ENCODE data around the gene LARGE1.
"Not testable (repeated sequence)": the region's sequence is repeated elsewhere in the genome, so short reads cannot be mapped to it uniquely, and the experiment has no call there.

The LARGE1 gene

DNA sequence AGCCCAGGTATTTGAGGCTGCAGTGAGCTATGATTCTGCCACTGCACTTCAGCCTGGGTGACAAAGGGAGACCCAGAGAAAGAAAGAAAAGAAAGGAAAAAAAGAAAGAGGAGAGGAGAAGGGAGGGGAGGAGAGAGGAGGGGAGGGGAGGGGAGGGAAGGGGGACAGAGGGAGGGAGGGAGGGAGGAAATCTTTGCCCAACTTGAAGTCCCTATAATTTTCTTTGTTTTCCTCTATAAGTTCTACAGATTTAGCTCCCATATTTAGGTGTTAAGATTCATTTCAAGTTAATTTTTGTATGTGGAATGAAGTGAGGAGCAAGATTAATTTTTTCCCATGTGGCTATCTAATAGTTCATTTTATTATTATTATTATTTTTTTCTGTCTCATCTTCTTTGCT is 328.3 kb downstream of the LARGE1 start:
- DNase-seq (ENCODE audit: low read depth) = no peak

DNA sequence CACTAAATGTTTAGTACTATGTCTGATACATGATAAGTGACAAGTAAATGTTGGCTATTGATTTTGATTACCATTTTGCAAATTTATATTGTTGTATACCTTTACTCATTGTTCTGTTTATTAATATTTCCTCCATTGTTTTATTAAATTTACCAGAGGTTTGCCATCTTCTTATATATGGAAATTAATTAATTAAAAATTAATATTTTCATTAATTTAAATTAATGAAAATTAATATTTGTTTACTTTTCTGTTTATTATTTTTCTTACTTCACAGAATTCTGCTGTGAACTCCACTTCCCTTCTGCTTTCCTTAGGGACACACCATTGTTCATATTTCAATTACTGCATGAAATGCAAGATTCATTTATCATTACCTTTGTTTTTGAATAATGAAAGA is 331.0 kb downstream of the LARGE1 start:
- no peak for DNase-seq (ENCODE audit: low read depth)

DNA sequence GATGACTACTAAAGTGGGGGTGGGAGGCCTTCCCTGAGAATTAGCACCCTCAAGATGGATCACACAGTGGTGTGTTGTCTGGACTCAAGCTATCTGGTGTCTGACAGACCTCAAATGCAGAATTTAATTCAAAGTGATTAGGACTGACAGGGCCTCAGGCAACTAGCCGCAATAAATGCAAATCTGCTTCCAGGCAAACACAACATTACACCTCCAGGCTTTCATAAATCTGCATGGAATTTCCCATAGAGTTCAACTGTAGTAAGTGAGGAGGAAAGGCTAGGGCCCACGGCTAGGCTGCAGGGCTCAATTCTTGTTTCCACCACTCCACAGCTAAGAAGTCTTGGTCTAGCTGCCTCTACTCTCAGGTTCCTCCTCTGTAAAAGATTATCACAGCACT is 331.4 kb downstream of the LARGE1 start:
- no peak for DNase-seq (ENCODE audit: low read depth)

DNA sequence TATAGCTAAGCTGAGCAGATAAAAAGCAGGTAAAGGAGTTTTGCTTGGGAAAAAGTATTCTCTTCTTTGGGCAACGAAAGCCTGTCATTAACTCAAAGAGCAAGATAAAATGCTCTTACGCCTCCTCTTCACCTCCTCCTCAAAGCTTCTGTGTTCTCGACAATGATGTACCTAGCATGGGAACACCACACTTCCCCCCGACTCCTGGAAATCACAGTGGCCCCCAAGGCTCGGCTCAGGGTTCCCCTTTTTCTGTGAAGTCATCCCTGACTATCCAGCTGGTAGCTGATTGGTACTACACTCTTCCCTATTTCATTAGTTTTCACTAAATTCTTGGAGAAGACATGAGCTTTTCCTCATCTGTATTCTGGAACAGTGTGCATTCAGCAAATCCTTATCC is 336.1 kb downstream of the LARGE1 start:
- no peak for DNase-seq (ENCODE audit: low read depth)

DNA sequence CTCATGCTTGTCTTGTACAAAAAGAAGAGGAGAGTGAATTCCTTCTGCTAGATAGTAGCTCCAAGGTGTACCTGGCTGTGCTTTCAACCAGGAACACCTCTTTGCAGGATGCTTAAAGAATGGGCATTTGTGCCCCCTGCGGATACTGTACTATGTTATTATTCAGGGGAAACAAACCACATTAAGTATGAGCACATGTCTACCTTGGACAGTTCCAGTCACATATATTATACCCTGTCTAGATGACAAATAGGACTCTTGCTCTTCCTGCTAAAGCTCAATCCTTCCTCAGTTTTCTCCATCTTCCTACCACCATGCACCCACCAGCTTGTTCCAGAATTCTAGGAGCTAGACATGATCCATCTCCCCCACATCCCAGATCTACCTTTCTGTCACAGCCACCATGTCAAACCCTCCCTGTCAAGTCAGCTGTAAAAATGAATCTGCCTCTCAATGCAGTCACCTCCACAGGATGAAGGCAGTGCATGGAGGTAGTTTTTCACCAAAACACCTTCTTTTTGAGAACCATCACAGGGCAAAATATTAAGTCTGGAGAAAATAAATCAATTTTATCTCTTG is 337.4 kb downstream of the LARGE1 start:
- no peak for DNase-seq (ENCODE audit: low read depth)

DNA sequence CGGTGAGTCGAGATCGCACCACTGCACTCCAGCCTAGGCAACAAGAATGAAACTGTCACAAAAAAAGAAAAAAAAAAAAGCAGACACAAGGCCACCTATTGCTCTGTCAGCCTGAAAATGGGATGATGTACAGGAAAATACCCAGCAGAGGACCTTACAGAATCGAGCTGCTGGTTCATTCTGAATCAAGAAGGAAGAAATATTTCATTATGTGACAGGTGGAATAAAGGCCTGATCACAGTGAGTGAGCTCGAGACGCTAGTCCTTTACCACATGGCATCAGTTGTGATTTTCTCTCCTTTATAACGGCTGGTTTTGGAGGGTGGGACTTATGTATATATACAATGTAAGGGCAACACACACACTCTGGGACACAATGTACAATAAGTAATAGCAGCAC is 340.0 kb downstream of the LARGE1 start:
- DNase-seq (ENCODE audit: low read depth) = no peak

DNA sequence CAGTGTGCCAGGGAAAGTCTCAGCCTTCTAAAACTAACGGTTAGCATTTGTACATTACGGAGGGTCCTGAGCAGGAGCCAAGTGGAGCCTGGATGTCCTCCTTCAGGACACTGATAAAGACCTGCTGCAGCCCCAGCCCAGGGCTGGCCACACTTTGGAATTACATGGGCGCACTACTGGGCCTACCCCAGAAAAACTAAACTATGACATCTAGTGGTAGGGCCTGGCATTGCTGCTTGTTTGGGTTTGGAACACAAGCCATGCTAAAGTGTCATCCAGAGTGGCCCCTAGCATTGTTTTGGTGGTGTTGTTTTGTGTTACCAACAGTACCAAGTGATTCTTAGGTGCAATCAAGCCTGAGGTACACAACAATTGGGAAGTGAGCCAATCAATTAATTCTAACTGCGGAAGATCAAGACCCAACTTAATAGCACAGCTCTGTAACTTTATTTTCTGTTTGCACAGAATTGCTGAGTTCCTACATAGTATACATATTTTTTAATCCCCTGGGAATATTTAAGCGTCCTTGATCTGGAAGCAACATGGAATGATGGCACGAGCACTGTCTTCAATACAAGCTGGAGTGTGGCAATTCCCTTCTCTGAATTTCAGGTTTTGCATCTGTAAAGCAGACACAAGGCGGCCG is 340.7 kb downstream of the LARGE1 start:
- no peak for DNase-seq (ENCODE audit: low read depth)

DNA sequence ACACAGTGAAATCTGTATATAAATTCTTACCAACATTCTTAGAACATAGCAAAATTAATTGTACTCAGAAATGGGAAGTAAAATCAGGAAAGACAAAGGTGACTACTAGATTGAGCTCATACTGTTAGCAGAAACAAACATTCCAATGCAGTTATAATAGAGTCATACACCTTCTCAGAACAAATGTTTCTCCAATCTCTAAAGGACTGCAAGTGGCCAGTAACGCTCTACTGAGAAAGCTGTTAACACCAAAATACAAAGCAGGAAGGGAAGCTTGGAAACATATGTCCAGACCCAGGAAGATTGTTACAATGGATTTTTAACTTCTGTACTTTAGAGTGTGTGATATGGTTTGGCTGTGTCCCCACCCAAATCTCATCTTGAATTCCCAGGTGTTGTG is 341.5 kb downstream of the LARGE1 start:
- no peak for DNase-seq (ENCODE audit: low read depth)

DNA sequence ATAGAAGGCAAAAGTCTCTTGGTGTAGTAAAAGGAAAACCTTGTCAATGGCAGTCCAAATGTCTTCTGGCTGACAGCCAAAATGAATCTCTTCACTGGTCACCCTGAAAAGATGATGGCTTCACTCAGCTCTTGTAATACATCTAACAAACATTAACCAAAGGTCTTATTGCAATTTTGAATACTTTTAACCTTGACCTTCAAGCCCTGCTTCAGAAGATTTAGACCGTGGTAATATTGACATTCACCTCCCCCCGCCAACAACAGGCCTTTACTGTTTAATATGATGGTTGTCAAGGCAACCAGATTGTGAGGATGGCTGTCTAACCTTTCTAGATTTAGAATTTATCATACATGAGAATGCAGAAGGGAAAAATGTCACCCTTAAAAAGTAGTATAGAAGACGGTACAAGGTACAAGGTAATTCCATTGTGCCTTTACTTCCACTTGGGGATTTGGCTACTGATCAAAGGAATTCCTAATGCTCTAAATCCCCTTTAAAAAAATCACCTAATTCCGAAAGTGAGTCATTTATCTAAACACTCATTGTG is 342.3 kb downstream of the LARGE1 start:
- DNase-seq (ENCODE audit: low read depth) = no peak

DNA sequence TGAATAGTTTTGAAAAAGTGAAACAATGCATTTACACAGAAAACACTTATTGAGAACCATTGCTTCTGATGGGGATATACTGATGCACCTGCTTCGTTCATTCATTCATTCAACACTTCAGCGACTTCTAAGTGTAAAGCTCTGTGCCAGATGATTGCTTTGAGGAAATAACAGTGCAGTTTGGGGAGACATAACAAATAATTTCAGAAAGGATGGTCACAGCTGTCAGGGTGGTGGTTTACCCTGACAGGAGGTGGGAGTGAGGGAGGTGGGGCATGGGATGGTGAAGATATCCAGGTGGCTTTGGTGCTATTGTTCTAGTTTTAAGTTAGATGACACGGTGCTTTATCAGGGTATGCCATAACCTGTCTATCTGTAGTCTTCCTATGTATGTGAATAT is 344.1 kb downstream of the LARGE1 start:
- DNase-seq (ENCODE audit: low read depth) = no peak

DNA sequence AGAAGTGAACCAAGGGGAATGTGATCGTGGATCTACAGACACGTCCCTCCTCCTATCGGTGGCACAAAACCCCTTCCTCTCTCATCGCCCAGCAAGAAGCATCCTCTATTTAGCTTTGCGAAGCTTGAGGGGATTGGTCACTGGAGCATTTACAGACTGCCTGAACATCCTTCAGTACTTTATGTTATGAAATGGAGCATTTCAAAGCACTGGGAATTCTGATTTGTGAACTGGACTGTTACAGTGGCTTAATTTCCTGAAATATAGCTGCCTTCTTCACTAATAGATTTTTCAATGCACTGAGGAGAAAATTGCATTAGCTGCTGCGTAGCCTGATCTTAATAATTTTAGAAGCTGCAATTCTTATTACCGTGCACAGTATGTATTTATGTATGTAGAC is 344.5 kb downstream of the LARGE1 start:
- DNase-seq (ENCODE audit: low read depth) = no peak

DNA sequence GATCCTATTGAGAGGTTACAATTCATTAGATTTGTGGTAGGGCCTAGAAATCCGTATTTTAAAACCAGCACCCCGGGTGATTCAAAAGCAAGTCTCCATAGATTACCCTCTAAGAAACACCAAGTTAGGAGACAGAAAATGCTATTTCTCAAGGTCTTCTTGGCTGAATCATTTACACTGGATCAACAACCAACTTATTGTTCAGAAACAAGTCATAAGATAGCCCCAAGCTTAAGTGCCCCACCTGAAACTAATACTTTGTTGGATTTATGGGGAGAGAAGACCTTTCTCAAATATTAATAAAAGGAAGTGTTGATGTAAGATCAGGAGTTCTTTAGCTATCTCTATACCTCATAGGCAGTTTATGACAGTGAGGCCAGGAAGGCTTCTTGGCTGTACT is 345.2 kb downstream of the LARGE1 start:
- no peak for DNase-seq (ENCODE audit: low read depth)

DNA sequence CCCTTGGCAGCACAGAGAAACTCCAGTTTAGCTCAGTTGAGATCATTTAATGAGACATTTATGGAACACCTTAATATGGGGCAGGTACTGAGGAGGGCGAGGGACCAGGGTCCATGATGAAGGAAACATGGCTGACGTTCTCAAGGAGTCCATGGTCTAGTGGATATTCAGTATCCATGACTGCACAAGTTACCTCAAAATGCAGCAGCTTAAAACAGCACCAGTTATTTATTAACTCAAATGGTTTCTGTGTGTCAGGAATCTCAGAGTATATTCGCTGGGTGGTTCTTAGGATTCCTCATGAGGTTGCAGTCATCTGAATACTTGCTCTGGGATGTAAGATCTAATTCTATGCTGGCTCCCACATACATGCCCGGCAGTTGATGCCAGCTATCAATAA is 346.8 kb downstream of the LARGE1 start:
- no peak for DNase-seq (ENCODE audit: low read depth)

DNA sequence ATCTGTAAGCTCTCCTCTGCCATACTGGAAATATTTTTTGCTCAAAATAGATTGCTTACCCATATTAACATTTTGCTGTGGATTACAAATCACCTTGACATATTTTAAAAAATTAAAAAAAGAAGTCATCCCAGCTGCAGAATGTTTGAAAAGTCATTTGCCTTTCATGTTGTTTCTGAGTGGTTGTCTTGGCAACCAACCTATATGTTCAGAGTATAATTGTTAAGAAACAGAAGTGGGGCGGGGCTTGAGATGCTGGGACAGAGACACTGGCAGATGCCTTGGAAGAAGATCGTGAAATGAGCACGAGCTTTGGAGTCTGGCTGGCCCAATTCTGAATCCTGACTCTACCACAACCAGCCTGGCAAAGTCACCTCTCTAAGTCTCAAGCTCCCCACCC is 348.2 kb downstream of the LARGE1 start:
- no peak for DNase-seq (ENCODE audit: low read depth)

DNA sequence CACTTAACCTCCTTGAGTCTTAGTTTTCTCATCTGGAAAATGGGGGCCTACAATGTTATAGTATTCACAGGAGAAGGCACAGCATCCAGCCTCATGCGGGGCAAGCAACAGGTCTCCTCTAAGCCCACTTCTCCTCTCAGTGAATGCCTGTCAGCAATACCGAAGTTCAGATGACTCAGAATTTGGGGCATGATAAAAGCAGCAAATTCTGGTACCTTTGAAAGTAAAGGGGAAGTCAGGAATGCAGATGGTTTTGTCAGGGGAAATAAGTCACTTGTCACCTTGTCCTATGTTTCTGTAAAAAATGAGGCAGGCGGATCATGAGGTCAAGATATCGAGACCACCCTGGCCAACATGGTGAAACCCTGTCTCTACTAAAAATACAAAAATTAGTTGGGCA is 350.2 kb downstream of the LARGE1 start:
- no peak for DNase-seq (ENCODE audit: low read depth)

DNA sequence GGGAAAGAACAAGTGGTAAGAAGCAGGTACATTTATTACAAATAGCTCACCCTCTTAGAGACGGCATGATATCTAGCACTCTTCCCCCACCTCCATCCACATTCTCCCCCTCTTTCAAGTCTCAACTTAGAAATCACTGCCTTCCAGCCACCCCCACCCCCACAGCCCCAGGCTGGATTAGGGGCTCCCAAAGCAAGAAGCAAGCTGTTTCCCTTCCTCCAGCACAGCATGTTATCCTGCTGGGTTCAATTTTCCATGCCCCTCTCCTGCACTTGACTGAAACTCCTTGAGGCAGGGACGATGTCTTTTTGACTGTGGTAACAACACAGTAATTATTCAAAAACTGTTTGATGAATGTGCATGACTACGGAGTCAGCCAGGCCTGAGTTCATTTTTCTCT is 350.7 kb downstream of the LARGE1 start:
- no peak for DNase-seq (ENCODE audit: low read depth)

DNA sequence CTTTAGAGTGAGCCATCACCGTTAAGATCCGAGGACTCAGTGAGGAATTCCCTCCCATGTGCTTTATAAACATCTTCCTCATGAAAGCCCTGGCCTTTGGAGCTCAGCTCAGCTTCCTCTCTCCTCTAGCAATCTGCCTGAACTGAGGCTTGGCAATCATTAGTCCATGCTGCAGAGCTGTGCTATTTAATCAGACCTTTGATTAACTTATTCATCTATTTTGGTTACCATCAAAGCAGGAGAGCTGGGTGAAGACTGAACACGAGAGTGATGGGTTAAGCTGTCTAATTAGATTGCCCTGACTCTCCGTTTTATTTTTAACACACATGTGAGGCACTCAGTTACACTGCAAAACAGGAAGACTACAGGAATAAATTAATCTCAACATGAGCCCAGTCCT is 351.3 kb downstream of the LARGE1 start:
- DNase-seq (ENCODE audit: low read depth) = no peak

DNA sequence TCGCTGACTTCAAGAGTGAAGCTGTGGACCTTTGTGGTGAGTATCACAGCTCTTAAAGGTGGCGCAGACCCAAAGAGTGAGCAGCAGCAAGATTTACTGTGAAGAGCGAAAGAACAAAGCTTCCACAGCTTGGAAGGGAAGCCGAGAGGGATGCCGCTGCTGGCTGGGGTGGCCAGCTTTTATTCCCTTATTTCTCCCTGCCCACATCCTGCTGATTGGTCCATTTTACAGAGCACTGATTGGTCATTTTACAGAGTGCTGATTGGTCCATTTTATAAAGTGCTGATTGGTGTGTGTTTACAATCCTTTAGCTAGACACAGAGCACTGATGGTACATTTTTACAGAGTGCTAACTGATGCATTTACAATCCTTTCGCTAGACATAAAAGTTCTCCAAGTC is 353.8 kb downstream of the LARGE1 start:
- not testable (repeated sequence) for DNase-seq (ENCODE audit: low read depth)

DNA sequence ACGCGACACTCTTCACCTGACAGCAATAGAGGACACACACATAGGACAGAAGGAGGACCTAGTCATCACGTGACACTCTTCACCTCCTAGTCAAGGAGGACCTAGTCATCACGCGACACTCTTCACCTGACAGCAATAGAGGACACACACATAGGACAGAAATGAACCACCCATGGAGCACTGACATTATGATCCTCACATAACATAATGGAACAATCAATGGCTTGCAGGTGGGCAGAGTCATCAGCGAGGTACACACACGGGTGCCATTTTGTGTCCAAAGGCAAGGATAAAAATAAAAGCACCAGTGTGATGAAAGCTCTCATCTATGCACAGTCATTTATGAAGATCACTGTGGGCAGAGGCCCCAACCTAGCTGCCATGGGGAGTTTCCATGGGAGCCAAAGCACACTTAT is 354.7 kb downstream of the LARGE1 start:
- DNase-seq (ENCODE audit: low read depth) = no peak

DNA sequence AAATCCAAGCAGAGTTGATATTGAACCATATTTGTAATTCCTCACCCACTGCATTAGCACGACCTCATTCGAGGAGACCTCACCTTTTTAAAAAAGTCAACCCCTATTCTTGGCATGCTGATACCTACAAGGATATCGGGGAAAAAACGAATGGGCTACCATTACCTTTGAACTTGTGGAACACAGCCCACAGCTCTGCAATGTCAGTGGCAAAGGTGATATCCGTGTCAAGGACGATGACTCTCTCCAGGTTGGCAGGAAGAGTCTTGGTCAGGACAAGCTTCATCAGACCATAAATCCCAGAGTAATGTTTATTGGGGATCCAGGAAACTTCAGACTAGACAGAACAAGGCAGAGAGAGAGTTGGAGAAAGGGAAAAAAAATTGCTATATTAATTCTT is 355.6 kb downstream of the LARGE1 start:
- no peak for DNase-seq (ENCODE audit: low read depth)

DNA sequence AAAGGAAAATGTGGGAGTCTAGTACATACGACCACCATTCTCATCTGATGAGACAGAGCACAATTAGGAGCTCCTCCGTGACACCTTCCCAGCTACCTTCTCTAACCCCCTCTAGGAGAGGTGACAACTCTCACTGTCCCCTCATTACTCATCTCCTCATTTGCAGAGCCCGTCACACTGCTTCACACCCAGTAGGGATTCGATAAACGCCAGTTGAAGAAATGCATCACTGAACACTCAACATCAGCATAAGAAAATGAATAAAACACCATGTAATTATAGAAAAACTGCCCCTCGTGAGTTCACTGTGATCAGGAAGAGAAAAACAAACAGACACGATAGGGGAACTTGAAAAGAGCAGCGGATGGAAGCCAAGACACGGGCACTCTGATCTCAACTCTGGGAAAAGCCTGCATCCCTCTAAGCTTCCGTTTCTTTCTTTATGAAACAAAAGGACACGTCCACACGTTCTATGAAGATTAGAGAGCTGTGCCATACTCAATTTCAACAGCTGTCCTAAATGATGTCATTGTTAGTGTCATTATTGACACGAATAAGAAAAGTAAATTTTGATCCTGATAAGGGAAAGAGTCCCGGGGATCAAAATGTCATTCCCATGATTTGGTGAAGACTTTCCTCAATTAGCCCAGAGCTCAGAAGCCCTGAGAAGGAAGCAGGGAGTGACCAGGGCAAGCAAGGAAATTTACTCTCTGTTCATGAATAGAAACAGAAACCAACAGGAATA is 356.9 kb downstream of the LARGE1 start:
- no peak for DNase-seq (ENCODE audit: low read depth)

DNA sequence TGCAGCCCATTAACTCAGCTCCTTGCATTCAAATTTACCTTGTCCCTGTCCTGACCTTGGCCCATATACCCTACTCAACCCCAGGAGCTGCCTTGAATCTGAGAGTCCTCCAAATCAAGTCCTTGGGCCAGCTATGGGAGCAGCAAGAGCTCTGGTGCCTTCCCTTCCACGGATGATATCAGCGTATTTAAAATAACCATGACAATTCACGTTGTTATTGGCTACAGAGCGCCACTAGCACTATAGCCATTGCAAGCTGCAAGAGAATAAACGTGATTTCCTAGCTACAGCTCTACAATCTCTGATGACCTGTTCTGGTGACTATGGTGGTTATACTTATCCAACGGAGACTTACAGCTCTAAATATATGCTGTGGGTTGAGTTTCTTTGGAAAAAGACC is 357.8 kb downstream of the LARGE1 start:
- DNase-seq (ENCODE audit: low read depth) = no peak

DNA sequence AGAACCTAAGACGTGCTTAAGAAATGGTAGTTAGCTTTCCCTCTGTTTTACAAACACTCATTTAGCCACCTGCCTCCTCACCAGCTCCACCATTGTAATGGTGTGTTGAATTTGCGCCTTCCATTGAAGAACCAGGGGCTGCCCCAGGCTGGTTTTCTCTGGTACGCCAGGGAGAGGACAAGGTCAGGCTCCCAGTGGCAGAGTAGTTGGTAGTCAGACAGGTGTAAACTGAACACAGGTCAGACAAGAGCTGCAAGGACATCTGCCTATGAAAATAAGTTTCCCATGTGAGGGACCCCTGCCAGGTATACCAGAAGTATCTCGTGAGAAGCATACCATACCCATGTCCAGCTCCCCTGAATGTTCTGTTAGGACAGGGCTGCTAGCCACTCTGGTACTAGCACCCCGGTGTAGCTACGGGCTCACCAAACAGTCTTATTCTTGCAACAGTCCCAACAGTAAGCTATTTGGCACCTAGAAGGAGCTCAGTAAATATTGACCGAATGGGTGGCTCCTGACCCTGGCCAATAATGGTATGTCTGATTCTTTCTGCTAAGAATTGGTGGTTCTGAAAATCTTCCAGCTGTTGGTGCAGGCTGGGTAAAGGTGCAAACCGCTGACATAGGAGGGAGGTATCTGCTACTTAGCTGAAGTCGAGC is 359.0 kb downstream of the LARGE1 start:
- DNase-seq (ENCODE audit: low read depth) = no peak

Data from HS-27A (cell line).